ENCODE results near the gene FSTL4. TPM values are rescaled to one million over a fixed set of nuclear protein-coding genes. Genes with fewer than 3 reads are reported as not detected.

The FSTL4 gene
- polyA plus RNA-seq, 1 of the 3 experiments (the other 2 are of a cell fraction) = not detected

GRCh38 chr5:133205204-133205603, 407.1 kb downstream of the FSTL4 start:
- WGBS (ENCODE audit: low lambda C conversion rate) = 40% methylated on average over 4 of the region's 4 CpGs
- H3K4me3 ChIP-seq (ENCODE audit: low read depth in 2 of 2, low read length in 1 of 2) = no peak overlapping the region
- no peak for DNase-seq

DNA sequence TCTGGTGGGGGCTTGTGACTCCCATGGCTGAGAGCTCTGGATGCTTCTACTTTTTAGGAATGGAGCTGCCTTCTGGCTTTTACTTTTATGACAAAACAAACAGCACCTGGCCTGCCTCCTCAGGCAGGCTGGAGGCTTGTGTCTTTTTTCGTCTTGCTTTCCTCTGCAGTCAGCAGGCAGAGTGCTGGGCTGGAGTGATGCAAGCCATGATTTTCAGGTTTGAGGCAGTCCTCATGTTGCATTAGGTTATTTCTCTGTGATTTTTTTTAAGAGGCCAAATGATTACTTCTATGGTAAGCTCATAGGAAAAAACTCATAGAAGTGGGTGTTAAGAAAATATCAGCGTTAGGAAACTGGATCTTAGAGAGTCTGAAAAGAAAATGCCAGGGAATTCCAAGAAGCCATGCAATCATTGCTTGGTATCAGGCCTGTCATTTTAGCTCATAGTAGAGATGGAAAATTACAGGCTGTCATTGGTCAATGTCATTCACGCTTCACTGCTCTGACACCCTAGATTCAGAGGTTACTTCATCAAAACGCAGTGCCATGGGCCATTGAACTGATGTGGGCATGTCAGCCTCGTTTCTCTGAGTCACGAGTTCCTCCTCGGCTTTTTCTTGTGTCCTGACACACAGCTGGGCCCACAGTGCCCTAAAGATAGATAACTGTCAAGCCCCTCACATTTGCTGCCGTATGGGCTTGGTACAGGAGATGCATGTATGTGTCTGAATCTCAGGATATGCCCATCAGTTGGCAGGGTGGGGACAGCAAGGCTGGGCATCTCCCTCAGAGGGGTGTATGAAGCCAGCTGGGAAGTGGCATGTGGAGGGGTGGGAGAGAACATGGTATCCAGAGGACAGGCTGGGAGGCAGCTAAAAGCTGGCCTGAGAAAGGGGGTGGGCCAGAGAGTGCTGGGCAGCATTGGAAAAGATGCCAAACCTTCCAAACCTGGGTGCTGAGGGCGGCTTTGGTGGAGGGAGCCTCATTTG, 408.7 kb downstream of the FSTL4 start:
- ChIA-PET POLR2A (no interaction called here), CTCF (interaction anchor here (0.7 to 0.8 kb wide), 2 partner anchors 17 to 90 kb away, joined by 3 read pairs; no protein-coding TSS in a partner anchor)
- H2AFZ ChIP-seq (ENCODE audit: low read depth) = no peak overlapping the region
- H3K9me2 ChIP-seq = no peaks in the 10 kb centered on the region
- no peak overlapping the region for H3K27ac ChIP-seq (ENCODE audit: low read depth in 2 of 2, low read length in 1 of 2)
- no peaks in the 10 kb centered on the region for H3K79me2 ChIP-seq (ENCODE audit: insufficient read depth)
- no peak for DNase-seq
- H3K4me1 ChIP-seq (ENCODE audit: control insufficient read depth in 1 of 2, insufficient read depth in 2 of 2, low read depth in 1 of 2, low read length in 1 of 2) = peaks cover 6 to 13% of the 10 kb centered on the region in 2 experiments; a peak in 1 of 4 replicates
- 60% methylated on average over 9 of the region's 9 CpGs for WGBS (ENCODE audit: low lambda C conversion rate)
- H3K4me2 ChIP-seq = no peak overlapping the region
- no peak overlapping the region for H3K4me3 ChIP-seq (ENCODE audit: low read depth in 2 of 2, low read length in 1 of 2)
- no peaks in the 10 kb centered on the region for H4K20me1 ChIP-seq (ENCODE audit: insufficient read depth)
- peaks cover 10% of the 10 kb centered on the region; the same call in 1 of the 2 replicates for H3K27me3 ChIP-seq (ENCODE audit: insufficient read depth)
- no peak overlapping the region for H3K9ac ChIP-seq
- H3F3A ChIP-seq (replicated peaks; ENCODE audit: insufficient read depth) = no peaks in the 10 kb centered on the region
- H3K9me3 ChIP-seq = no peaks in the 10 kb centered on the region
- no peaks in the 10 kb centered on the region for H3K36me3 ChIP-seq (replicated peaks in 1 of 2; ENCODE audit: control insufficient read depth in 1 of 2, insufficient read depth in 2 of 2, low read length in 1 of 2)
- TF ChIP-seq TEAD4 (IDR thresholded peaks at IDR 0.05; ENCODE audit: borderline replicate concordance, insufficient read depth) (no peak), FOXJ3 (CRISPR knock-in tag; IDR thresholded peaks at IDR 0.05) (no peak), FOSL2 (IDR thresholded peaks at IDR 0.05; ENCODE audit: borderline replicate concordance, low read depth) (no peak), EP300 (IDR thresholded peaks at IDR 0.05; ENCODE audit: borderline replicate concordance in 1 of 2, low read depth in 1 of 2, low read length in 1 of 2) (no peak), FOXM1 (IDR thresholded peaks at IDR 0.05; ENCODE audit: low read depth) (no peak), YY1 (IDR thresholded peaks at IDR 0.05; ENCODE audit: low read depth) (no peak), RXRA (IDR thresholded peaks at IDR 0.05; ENCODE audit: borderline replicate concordance, low read depth) (no peak), NFIC (IDR thresholded peaks at IDR 0.05; ENCODE audit: borderline replicate concordance) (no peak)
- TF ChIP-seq, protein P1, sequence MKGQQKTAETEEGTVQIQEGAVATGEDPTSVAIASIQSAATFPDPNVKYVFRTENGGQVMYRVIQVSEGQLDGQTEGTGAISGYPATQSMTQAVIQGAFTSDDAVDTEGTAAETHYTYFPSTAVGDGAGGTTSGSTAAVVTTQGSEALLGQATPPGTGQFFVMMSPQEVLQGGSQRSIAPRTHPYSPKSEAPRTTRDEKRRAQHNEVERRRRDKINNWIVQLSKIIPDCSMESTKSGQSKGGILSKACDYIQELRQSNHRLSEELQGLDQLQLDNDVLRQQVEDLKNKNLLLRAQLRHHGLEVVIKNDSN (IDR thresholded peaks at IDR 0.05; ENCODE audit: borderline replicate concordance, low read depth) = no peak
- TF ChIP-seq, protein P2, sequence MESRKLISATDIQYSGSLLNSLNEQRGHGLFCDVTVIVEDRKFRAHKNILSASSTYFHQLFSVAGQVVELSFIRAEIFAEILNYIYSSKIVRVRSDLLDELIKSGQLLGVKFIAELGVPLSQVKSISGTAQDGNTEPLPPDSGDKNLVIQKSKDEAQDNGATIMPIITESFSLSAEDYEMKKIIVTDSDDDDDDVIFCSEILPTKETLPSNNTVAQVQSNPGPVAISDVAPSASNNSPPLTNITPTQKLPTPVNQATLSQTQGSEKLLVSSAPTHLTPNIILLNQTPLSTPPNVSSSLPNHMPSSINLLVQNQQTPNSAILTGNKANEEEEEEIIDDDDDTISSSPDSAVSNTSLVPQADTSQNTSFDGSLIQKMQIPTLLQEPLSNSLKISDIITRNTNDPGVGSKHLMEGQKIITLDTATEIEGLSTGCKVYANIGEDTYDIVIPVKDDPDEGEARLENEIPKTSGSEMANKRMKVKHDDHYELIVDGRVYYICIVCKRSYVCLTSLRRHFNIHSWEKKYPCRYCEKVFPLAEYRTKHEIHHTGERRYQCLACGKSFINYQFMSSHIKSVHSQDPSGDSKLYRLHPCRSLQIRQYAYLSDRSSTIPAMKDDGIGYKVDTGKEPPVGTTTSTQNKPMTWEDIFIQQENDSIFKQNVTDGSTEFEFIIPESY (IDR thresholded peaks at IDR 0.05; ENCODE audit: borderline replicate concordance, low read depth) = no peak

More at GRCh38 chr5:133205204-133205603, 407.1 kb downstream of the FSTL4 start:
- no peak overlapping the region for H3K4me2 ChIP-seq
- no peaks in the 10 kb centered on the region for H3K36me3 ChIP-seq (replicated peaks in 1 of 2; ENCODE audit: control insufficient read depth in 1 of 2, insufficient read depth in 2 of 2, low read length in 1 of 2)
- CTCF ChIA-PET = no interaction called here
- H3F3A ChIP-seq (replicated peaks; ENCODE audit: insufficient read depth) = no peaks in the 10 kb centered on the region
- no peaks in the 10 kb centered on the region for H3K9me3 ChIP-seq
- no peak overlapping the region for H3K9ac ChIP-seq
- no peaks in the 10 kb centered on the region for H3K9me2 ChIP-seq
- H3K4me1 ChIP-seq (ENCODE audit: control insufficient read depth in 1 of 2, insufficient read depth in 2 of 2, low read depth in 1 of 2, low read length in 1 of 2) = peaks cover 4 to 6% of the 10 kb centered on the region in 2 experiments; a peak in 1 of 4 replicates
- H3K79me2 ChIP-seq (ENCODE audit: insufficient read depth) = no peaks in the 10 kb centered on the region
- no peak overlapping the region for H3K27ac ChIP-seq (ENCODE audit: low read depth in 2 of 2, low read length in 1 of 2)
- no peaks in the 10 kb centered on the region for H4K20me1 ChIP-seq (ENCODE audit: insufficient read depth)
- H3K27me3 ChIP-seq (ENCODE audit: insufficient read depth) = peaks cover 6% of the 10 kb centered on the region; the same call in 1 of the 2 replicates
- H2AFZ ChIP-seq (ENCODE audit: low read depth) = no peak overlapping the region
- POLR2A ChIA-PET = no interaction called here
- TF ChIP-seq TCF12 (IDR thresholded peaks at IDR 0.05) = no peak
- TF ChIP-seq, protein P3, sequence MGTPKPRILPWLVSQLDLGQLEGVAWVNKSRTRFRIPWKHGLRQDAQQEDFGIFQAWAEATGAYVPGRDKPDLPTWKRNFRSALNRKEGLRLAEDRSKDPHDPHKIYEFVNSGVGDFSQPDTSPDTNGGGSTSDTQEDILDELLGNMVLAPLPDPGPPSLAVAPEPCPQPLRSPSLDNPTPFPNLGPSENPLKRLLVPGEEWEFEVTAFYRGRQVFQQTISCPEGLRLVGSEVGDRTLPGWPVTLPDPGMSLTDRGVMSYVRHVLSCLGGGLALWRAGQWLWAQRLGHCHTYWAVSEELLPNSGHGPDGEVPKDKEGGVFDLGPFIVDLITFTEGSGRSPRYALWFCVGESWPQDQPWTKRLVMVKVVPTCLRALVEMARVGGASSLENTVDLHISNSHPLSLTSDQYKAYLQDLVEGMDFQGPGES (IDR thresholded peaks at IDR 0.05; ENCODE audit: low read depth, low read length) = no peak
- TF ChIP-seq YY1 (IDR thresholded peaks at IDR 0.05; ENCODE audit: low read depth) = no peak
- TF ChIP-seq FOSL2 (IDR thresholded peaks at IDR 0.05; ENCODE audit: borderline replicate concordance, low read depth) = no peak
- TF ChIP-seq CTCF (IDR thresholded peaks at IDR 0.05) = no peak
- no peak for TF ChIP-seq POLR2AphosphoS5 (IDR thresholded peaks at IDR 0.05; ENCODE audit: low read depth, low read length)
- TF ChIP-seq, protein P4, sequence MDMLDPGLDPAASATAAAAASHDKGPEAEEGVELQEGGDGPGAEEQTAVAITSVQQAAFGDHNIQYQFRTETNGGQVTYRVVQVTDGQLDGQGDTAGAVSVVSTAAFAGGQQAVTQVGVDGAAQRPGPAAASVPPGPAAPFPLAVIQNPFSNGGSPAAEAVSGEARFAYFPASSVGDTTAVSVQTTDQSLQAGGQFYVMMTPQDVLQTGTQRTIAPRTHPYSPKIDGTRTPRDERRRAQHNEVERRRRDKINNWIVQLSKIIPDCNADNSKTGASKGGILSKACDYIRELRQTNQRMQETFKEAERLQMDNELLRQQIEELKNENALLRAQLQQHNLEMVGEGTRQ (IDR thresholded peaks at IDR 0.05; ENCODE audit: borderline replicate concordance, low read depth, low read length) = no peak

All from SK-N-SH (cell line).